GM19324 (cell line): ENCODE data around the gene COPB2.
"Not testable (repeated sequence)": the region's sequence is repeated elsewhere in the genome, so short reads cannot be mapped to it uniquely, and the experiment has no call there.

Experiments
- ATAC-seq: cut with Tn5 transposase; IDR thresholded peaks from one replicate; pipeline ENCODE4 v1.9.1; 2021; ENCODE audit warnings: mild to moderate bottlenecking, moderate library complexity; ENCODE audit not compliant: unreplicated experiment, low FRiP score

The COPB2 gene

DNA sequence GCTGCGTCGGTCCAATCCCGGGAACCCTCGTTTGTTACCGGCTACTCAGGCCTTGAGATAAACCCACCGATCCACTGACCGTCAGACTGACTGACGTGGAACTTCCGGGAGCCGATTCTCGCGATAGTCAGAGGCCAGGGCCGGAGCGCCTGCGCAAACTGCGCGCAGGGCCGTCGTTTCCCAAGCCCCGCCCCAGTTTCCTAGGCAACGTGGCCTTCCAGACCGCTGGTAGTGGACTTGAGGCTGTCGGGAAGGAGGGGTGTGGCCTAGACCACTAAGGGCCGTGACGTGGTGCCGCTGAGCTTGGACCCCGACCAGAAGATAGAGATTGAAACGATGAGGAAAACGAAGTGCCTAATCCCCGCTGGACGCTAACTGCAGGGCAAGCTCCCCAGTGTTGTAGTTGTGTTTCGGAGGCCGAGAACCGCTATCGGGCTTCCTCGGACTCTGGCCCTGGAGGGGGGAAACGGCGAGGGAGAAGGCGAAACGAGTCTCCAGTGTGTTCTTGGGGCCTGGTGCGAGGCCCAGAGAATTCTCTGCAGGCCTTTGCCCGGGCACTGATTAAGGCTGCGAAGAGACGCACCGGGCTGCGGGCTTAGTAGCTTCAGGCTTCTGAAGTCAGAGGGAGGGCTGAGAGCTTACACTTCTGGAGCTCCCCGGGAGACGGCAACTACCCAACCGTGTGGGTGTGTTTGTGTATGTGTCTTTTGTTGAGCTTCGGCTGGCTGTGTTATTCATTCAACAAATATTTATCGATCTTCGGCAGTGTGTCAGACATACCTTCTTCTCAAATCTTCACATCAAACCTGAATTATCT lies at the start of gene COPB2:
Gene COPB2, minus strand, starts transcription at position 96 of the 817 bp plus-strand sequence. CDS start 97 bp downstream, outside the sequence.
- ATAC-seq = peak; percentile 99

DNA sequence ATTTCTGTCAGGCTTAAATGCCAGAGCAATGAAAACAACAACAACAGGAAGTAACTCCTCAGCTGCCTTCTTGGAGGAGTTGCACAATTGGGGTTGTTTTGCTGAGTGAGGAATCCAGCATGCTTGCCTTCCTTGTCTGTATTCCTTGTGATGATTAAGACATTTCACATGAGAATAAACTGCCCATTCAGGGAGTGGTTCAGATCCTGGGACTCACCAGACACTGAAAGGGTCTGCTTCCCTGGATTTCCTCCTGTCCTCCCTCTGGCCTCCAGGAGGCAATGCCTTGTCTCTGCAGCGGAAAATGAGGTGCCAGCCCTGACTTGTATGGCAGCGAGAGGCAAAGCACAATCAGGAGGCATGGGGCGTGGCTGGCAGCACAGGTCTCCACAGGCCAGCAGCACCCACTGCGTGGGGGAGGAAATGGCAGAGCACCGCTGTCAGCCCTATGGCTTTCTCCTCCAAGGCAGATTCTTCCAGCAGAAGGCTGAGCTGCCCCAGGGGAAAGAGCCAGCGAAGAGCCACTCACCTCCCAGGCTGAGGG lies 45.4 kb upstream of the COPB2 start:
- no peak for ATAC-seq

DNA sequence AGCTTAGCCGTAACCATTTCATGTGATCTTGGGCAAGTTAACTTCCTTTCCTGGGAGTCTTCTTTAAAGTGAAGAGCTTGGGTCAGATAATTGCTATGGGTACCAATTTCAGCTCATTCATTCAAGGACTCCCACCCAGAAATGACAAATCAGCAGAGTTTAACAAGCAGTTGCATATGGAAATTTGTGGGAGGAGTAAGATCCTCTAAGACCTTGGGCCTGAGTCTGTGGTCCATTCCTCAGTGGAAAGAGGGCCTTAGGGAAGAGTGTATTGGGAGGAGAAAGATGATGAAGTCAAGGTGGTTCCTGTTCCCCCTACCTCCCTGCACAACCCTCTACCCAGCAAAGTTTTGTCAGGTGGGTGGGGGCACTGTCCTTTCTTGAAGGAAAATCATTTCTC lies 44.8 kb upstream of the COPB2 start:
- no peak for ATAC-seq

DNA sequence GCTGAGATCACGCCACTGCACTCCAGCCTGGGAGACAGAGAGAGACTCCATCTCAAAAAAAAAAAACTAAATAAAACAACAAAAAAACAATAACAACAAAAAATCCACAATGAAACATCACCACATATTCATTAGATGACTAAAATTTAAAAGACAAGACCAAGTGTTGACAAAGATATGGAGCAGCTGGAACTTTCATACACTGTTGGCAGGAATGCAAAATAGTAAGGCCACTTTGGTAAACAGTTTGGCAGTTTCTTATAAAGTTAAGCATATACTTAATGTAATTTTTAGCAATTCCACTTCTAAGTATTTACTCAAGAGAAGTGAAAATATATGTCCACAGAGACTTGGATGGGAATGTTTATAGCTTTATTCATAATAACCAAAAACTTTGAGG lies 43.6 kb upstream of the COPB2 start:
- no peak for ATAC-seq

DNA sequence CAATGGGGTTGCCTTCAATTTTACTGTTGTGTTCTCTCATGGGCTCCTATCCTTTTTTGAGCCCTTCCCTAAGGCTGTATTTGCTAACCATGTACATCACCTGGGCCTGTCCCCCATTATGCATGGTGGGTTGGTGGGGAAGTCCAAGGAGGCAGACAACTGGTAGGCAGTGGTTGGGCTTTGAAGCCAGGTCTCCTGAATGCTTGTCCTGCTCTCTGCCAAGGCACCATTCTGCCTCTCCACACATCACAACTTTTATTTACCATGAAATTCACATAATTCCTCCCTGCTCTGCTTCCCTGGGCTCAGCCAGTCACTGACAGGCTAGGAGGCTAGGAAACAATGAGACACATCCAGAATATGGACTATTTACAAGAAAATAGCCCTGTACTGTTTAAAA lies 41.0 kb upstream of the COPB2 start:
- no peak for ATAC-seq

DNA sequence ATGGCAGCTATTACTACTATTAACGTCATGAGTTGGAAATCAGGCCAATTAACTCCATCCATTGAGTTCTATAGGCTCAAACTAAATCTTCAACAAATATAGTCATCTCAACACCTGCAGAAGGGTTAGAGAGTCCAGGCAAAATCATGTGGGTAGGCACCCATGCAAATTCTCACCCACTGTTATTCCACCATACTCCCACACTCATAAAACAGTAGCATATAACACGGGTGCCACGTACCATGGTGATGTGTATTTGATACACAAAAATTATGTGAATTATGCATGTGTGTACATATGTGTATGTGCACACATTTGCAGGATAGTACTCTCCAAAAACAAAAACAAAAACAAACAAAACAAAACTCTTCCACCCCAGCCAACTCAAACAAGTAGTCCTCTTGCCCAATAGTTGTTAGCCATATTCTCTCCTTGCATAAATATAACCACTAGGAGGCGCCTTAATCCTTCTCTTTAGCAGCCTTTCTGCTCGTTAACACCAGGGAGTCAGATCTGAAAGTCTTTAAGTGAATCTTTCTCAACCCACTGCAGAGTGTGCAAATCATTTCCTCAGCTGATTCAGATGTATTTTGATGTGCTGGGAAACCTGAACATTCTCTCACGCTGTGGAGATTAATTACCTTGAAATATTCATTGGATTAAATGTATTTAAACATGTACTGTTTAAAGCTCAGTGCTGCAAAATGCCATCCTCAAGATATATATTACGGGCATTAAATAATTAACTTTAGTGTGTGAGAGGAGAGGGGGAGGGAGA lies 38.0 kb upstream of the COPB2 start:
- ATAC-seq = peak; percentile 54

DNA sequence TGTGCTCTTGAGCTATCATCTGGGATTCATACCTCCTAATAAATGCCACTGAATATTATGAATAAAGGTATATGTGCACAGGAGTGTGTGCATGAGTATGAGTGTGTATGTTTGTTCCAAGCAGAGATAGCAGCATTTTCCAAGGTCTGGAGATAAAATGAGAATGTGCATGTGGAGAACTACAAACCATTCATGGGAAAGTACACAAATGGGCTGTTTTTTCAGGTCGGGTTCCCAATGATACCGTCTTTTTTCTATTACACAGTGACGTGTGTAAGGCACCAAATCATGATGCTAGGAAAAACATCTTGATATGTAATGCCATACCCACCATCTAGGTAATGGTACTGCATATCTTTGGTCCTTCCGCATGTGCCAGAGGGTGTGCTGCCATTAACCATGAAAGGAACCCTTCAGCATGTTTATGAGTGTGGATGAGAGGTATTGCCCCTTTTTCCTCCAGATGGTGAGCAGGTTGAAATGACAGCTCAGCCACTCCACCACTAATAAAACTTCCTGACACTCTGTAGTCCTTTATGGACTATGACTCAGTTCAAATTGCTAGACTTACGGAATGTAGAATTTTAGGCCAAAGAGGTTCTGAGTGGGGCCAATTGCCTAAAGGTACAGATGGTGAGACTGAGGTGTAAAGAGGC lies 36.4 kb upstream of the COPB2 start:
- ATAC-seq = no peak

DNA sequence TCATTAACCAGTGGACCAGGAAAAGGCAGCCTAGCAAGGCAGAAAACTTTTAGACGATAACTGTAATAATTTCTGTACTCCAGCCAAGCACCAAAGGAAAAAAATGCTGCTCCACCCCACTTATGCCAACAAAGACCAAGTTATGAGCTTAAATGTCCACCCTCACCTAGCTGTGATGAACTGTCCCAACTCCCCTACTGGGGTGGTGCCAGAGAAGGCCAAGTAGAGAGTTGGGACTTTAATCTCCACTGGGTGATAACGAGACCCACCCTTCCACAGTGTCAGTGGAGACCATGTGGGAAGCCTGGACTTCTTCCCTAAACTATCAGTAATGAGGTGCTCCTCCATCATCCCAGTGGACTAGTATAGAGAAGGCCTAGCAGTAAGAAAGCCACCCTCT lies 33.8 kb upstream of the COPB2 start:
- no peak for ATAC-seq

DNA sequence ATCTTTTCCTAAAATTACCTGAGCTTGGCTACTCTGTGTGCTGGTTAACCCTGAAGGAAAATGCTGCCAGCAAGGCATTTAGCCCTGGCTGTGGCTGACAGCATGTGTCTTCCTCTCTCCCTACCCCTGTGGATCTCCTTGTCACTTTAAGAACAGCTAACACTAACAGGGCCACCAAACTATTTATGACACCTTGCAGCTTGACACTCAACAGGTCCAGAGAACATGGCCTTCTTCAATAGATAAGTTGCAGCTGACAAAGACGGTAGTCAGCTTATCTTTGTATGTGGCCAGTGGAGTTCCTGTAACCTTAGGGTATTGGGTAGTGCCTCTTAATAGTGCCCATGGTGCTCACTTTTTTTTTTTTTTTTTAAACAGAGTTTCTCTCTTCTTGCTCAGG lies 32.0 kb upstream of the COPB2 start:
- ATAC-seq = no peak

DNA sequence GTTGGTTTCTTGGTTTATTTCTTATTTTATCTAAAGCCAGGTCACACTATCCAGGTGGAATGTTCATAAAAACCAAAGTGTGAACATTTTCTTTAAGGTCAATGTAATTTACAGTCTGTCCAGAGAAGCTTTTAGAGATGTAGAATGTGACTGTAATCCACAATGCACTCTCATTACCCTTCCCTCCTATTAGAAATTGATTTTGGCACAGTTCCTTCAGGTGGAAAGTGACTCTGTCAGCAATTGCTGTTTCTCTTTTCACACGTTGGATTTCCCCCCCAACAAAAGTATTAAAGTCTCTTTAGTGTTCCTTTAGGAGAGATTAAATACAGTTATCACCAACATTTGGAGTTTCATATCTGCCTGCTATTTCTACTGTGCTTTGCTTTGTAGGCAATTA lies 31.6 kb upstream of the COPB2 start:
- no peak for ATAC-seq

DNA sequence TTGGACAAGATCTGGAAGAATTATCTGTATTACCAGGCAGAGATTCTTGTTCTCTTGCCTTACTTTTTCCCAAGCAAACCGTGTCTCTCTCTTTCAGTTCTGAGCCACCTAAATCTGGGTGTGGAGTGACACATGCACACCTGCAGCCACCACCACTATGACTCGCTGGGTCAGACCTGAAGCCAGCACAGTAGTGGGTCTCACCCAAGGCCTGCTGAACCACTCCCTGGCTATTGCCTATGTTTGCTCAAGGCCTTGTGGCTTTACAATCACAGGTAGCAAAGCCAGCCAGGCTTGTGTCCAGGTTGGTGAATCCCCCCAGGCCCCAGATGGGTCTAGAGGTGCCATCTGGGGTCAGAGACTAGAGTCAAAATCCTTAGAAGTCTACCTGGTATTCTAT lies 28.7 kb upstream of the COPB2 start:
- no peak for ATAC-seq

DNA sequence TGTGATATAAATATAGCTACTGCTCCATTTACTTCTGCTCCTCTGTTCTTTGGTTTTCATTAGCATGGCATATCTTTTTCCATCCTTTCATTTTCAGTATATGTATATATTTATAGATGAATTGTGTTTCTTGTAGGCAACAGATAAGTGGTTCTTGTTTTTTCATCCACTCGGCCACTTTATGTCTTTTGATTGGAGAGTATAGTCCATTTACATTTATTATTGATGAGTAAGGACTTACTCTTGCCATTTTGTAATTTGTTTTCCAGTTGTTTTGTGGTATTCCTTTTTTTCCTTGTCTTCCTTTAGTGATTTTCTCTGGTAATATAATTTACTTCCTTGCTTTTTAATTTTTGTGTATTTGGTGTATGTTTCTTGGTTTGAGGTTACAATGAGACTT lies 26.8 kb upstream of the COPB2 start:
- ATAC-seq = no peak

DNA sequence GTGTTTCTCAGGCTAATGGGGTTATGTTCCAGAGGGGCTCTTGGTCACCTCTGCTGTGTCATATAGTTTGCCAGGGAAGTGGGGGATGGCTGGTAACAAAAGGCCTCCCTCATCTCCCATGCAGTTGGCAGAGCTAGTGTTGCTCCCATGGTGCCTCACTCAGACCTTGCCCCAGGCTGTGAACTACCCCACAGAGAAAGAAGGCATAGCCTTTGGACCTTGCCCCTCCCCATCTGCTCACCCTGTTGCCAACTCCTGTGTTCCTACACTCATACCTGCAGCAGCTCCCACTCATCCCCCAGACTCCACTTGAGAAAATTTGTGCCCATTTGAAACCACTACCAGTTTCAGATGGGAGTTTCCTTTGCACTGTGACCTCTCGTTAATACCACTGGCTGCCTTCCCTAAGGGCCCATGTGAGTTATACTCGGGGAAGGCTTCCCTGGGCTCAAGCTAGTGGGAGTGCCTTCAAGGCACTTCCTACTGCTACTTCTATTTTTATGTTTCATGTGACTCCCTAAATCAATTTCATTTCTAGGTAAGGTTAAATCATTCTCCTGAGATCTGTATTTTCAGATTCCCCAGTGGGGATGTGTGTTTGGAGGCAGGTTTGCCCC lies 25.3 kb upstream of the COPB2 start:
- ATAC-seq = no peak

DNA sequence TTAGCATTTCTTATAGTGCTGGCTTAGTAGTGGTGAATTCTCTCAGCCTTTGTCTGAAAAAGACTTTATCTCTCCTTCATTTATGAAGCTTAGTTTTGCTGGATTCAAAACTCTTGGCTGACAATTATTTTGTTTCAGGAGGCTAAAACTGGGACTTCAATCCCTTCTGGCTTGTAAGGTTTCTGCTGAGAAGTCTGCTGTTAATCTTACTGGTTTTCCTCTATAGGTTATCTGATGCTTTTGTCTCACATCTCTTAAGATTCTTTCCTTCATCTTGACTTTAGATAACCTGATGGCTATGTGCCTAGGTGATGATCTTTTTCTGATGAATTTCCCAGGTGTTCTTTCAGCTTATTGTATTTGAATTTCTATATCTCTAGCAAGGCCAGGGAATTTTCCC lies 23.4 kb upstream of the COPB2 start:
- ATAC-seq = not testable (repeated sequence)

DNA sequence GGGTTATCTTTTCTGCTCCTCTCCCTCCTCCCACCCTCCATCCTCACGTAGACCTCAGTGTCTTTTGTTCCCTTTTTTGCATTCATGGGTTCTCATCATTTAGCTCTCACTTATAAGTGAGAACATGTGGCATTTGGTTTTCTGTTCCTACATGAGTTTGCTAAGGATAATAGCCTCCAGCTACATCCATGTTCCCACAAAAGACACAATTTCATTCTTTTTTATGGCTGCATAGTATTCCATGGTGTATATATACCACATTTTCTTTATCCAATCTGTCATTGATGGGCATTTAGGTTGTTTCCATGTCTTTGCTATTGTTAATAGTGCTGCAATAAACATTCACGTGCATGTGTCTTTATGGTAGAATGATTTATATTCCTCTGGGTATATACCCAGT lies 11.7 kb upstream of the COPB2 start:
- not testable (repeated sequence) for ATAC-seq

DNA sequence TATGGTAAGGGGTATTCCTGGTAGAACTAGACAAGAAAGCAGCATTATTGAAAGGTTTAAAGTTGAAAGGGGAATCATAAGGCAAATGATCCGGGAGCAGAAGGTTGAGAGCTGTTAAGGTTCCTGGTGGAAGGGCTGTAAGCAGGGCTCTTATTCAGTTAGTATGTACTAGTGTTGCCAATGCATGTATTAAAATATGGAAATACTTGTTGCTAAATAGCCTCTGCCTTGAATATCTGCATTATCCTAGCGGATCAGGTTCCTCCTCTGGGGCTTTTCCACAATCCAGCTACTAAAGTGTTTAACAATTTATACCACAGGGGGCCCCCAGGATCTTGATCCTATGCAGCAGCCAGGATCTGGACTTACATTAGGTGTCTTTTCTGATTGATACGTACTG lies 7.3 kb upstream of the COPB2 start:
- no peak for ATAC-seq

DNA sequence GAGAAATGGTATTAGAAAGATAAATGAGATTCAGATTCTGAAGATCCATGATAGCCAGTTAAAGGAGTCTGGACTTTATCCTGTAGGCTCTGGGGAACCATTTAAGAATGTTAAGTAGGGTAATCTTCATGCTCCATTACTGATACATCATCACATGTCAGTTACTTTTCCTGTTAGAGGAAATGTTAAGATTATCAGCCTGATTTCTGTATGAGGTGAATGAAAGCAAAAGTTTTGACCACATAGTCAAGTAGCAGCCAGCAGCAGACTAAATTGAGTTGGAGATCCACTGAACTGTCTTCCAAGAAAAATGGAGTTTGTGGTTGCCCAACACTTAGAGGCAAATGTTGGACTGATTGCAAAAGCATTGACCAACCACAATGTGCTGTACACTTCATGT lies 4.7 kb upstream of the COPB2 start:
- no peak for ATAC-seq

DNA sequence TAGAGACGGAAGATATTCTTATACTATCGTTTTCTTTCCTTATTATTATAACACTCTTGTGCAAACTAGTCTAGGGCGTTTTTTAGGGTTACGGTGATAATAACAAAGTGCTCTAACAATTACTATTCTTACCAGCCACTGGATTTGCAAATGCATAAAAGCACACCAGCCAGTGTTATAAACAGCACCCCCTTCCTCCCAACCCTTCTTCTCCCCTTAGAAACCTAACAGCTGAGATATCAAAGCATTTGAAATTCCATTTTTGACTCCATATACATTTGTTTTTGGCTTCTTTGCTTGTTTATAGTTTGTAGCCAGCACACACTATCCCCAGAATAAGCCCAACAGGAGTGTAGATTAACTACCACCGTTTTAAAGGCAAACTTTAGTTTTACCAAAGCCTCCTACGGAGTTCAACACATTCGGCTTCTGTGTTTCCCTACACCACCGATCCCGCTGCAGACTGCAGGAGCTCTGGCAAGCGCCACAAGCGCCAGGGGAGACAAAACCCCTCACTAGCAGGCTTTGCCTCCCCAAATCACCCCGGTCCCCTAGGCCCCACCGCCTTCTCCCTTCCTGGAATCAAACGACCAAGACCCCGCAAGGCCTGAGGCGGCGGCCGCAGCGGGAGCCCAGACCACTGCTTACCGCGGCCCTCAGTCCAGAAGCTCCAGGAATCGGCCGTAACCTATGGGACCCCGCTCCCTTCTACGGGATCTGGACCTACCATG lies 461 bp downstream of the COPB2 start:
- peak; percentile 40 for ATAC-seq

DNA sequence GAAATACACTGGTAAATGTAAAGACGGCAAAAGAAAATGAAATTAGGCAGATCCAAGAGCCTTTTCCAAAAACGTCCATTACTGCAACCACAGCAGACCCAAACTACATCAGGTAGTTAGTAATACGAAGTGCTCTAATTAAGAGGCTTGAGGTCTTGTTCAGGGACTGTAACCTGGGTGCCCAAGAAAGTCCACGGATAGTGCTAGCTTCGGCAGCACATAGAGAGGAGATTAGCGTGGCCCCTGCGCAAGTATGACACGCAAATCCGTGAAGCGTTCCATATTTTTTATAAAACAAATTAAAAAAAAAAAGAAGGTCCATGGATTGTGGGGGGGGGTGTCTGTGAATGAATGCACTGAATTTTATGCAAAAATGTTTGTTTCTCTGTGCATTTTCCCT lies 1.4 kb downstream of the COPB2 start:
- ATAC-seq = no peak

DNA sequence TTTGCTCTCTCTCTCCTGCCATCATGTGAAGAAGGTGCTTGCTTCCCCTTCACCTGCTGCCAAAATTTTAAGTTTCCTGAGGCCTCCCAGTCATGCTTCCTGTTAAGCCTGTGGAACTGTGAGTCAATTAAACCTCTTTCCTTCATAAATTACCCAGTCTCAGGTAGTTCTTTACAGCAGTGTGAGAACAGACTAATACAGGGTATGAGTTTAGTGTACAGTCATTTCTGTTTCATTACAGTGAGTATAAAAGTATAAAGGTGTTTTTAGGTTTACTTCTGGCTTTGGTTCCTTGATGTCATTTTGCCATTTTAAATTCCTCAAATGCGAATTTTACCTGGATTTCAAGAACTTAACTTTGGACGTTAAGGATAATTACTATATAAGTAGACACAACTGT lies 7.2 kb downstream of the COPB2 start:
- not testable (repeated sequence) for ATAC-seq
